ENCODE data around the gene SNAI1. TPM values are rescaled to one million over a fixed set of nuclear protein-coding genes. Genes with fewer than 3 reads are reported as not detected.
"Not testable (repeated sequence)": the region's sequence is repeated elsewhere in the genome, so short reads cannot be mapped to it uniquely, and the experiment has no call there.

The SNAI1 gene
- total RNA-seq, 1 donor from 2014 or later: 1.6 TPM

DNA sequence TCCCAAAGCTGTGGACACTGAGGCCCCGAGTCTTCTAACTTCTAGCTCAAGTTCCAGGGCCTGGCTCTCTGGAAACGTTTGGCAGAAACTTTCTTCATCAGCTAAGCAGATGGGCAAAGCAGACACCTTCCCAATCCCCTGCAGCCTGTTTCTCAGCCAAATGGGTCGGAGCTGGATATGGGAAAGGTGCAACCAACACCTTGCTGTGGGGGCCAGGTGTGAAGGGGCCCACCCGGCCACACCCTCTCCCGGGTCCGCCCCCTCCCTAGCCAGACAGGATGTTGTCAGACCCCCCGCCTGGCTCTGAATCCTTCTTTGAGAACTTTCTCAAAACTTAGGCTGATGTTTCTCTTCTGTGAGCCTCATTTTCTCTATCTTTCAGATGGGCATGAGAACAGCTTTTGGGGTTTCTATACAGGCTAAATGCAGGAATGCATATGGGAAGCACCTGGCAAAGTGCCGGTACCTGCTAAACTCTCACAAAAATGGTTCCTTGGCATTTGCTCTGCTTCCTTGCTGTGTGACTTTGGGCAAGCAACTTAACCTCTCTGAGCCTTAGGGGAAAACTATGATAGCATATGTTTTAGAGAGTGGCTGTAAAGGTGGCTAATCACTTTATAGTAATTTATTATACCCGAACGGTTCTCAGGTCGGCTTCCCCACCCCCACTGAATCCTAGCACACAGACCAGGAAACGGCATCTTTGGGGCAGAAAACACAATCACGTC, 1.8 kb downstream of the SNAI1 start:
- Mint-ChIP-seq H3K27me3 (ENCODE audit: low read depth) (peaks cover 25% of the 10 kb centered on the region), H3K36me3 (ENCODE audit: low read depth) (no peaks in the 10 kb centered on the region), H3K4me1 (ENCODE audit: low read depth) (peaks cover 13% of the 10 kb centered on the region), H3K9me3 (no peaks in the 10 kb centered on the region), H3K4me3 (ENCODE audit: low read depth) (no peak overlapping the region), H3K27ac (no peak overlapping the region)
- DNase-seq (ENCODE audit: low spot score): no peak
- intact Hi-C loops (cut with micrococcal nuclease): no loop called here

DNA sequence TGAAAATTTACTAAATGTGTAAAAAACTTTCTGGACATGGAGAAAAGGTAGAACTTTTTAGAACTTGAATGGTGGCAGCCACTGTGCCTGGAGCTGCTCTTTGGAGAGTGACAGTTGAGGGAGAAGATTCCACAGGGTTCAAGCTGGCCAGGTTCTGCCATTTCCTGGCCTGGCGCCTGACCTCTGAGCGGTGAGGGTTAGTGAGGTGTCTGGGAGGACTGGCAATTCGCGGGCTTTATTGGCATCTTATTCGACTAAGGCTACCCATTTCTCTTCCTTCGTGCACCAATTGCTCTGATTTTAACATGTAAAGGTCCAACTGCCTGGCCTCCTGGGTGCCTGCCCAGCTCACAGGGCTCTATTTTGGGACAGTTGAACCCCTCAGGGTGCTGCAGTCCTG, 2.4 kb downstream of the SNAI1 start:
- intact Hi-C loops (cut with micrococcal nuclease): no loop called here
- DNase-seq (ENCODE audit: low spot score): no peak
- Mint-ChIP-seq H3K36me3 (ENCODE audit: low read depth) (no peaks in the 10 kb centered on the region), H3K4me1 (ENCODE audit: low read depth) (peaks cover 13% of the 10 kb centered on the region), H3K4me3 (ENCODE audit: low read depth) (no peak overlapping the region), H3K27me3 (ENCODE audit: low read depth) (peaks cover 21% of the 10 kb centered on the region), H3K9me3 (no peaks in the 10 kb centered on the region), H3K27ac (no peak overlapping the region)

GRCh38 chr20:49985617-49986016, 2.8 kb downstream of the SNAI1 start:
- no peaks in the 10 kb centered on the region for H3K9me3 Mint-ChIP-seq
- intact Hi-C loops (cut with micrococcal nuclease): no loop called here

GRCh38 chr20:49986049-49986448, 3.3 kb downstream of the SNAI1 start:
- no peak overlapping the region for H3K4me3 Mint-ChIP-seq (ENCODE audit: low read depth)
- H3K27me3 Mint-ChIP-seq (ENCODE audit: low read depth): peaks cover 13% of the 10 kb centered on the region
- intact Hi-C loops (cut with micrococcal nuclease): no loop called here
- H3K4me1 Mint-ChIP-seq (ENCODE audit: low read depth): peaks cover 10% of the 10 kb centered on the region
- no peak overlapping the region for H3K27ac Mint-ChIP-seq
- H3K9me3 Mint-ChIP-seq: no peaks in the 10 kb centered on the region
- H3K36me3 Mint-ChIP-seq (ENCODE audit: low read depth): no peaks in the 10 kb centered on the region
- no peak for DNase-seq (ENCODE audit: low spot score)

More at GRCh38 chr20:49985617-49986016, 2.8 kb downstream of the SNAI1 start:
- Mint-ChIP-seq H3K27ac (no peak overlapping the region), H3K27me3 (ENCODE audit: low read depth) (peaks cover 17% of the 10 kb centered on the region), H3K36me3 (ENCODE audit: low read depth) (no peaks in the 10 kb centered on the region), H3K4me1 (ENCODE audit: low read depth) (peaks cover 10% of the 10 kb centered on the region), H3K4me3 (ENCODE audit: low read depth) (no peak overlapping the region)
- no peak for DNase-seq (ENCODE audit: low spot score)

DNA sequence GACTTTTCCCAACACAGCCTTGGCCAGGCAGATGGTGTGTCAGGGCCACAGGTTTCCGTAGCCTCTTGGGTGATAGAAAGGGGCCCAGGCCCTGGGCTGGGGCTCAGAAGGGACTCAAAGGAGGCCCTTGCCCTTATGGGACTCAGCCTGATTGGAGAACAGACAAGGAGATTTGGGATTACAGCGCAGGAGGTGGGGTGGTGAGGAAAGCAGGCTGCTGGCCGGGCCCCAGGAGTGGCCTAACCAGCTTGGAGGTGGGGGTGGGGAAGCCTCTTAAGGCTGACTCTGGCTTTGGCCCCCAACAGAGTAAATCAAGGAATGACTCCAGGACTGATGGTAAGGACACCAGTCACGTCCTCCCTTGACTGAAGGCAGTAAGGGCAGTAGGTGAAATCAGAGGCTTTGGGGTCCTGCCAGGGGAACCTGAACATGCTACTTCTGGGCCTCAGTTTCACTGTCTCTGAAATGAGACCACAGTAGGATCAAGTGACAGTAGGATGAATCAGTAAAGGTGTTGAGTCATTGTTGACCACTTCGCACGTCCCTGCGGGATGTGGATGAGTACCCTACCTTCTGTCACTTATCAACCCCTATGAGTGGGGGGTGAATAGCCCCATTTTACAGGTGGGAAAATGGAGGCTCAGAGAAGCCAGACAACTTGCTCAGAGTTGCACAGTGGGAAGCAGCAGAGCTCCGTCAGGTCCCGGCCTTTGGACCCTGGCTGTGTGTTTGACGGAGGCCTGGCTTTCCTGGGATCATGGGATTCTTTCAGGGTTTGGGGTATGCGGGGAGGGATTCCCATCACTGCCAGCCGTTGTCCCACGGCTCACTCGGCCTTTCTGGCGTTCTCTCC, 4.5 kb downstream of the SNAI1 start:
- Mint-ChIP-seq H3K36me3 (ENCODE audit: low read depth) (no peaks in the 10 kb centered on the region), H3K4me1 (ENCODE audit: low read depth) (peaks cover 5% of the 10 kb centered on the region)

GRCh38 chr20:49987868-49988690, 5.3 kb downstream of the SNAI1 start:
- intact Hi-C loops (cut with micrococcal nuclease): no loop called here

More for the DNA sequence above, 4.5 kb downstream of the SNAI1 start:
- peaks cover 1% of the 10 kb centered on the region for H3K27me3 Mint-ChIP-seq (ENCODE audit: low read depth)
- no peak for DNase-seq (ENCODE audit: low spot score)
- no peak overlapping the region for H3K4me3 Mint-ChIP-seq (ENCODE audit: low read depth)
- H3K27ac Mint-ChIP-seq: no peak overlapping the region
- intact Hi-C loops (cut with micrococcal nuclease): no loop called here
- no peaks in the 10 kb centered on the region for H3K9me3 Mint-ChIP-seq

GRCh38 chr20:49989234-49990065, 6.7 kb downstream of the SNAI1 start:
- Mint-ChIP-seq H3K4me3 (ENCODE audit: low read depth) (no peak overlapping the region), H3K4me1 (ENCODE audit: low read depth) (peaks cover 1% of the 10 kb centered on the region), H3K27ac (no peak overlapping the region), H3K9me3 (no peaks in the 10 kb centered on the region), H3K27me3 (ENCODE audit: low read depth) (peaks cover 6% of the 10 kb centered on the region), H3K36me3 (ENCODE audit: low read depth) (no peaks in the 10 kb centered on the region)
- intact Hi-C loops (cut with micrococcal nuclease): no loop called here
- no peak for DNase-seq (ENCODE audit: low spot score)

More at GRCh38 chr20:49987868-49988690, 5.3 kb downstream of the SNAI1 start:
- peaks cover under 1% of the 10 kb centered on the region for H3K27me3 Mint-ChIP-seq (ENCODE audit: low read depth)
- no peaks in the 10 kb centered on the region for H3K36me3 Mint-ChIP-seq (ENCODE audit: low read depth)
- no peak for DNase-seq (ENCODE audit: low spot score)
- no peaks in the 10 kb centered on the region for H3K9me3 Mint-ChIP-seq
- no peak overlapping the region for H3K27ac Mint-ChIP-seq
- peaks cover 1% of the 10 kb centered on the region for H3K4me1 Mint-ChIP-seq (ENCODE audit: low read depth)
- no peak overlapping the region for H3K4me3 Mint-ChIP-seq (ENCODE audit: low read depth)

GRCh38 chr20:49990271-49990720, 7.5 kb downstream of the SNAI1 start:
- peaks cover 1% of the 10 kb centered on the region for H3K4me1 Mint-ChIP-seq (ENCODE audit: low read depth)
- DNase-seq (ENCODE audit: low spot score): no peak
- H3K36me3 Mint-ChIP-seq (ENCODE audit: low read depth): no peaks in the 10 kb centered on the region
- no peaks in the 10 kb centered on the region for H3K9me3 Mint-ChIP-seq
- H3K27me3 Mint-ChIP-seq (ENCODE audit: low read depth): peaks cover 6% of the 10 kb centered on the region
- intact Hi-C loops (cut with micrococcal nuclease): no loop called here
- H3K4me3 Mint-ChIP-seq (ENCODE audit: low read depth): no peak overlapping the region
- H3K27ac Mint-ChIP-seq: no peak overlapping the region

GRCh38 chr20:49993301-49993751, 10.5 kb downstream of the SNAI1 start:
- Mint-ChIP-seq H3K4me3 (ENCODE audit: low read depth) (no peak overlapping the region), H3K27ac (no peak overlapping the region), H3K27me3 (ENCODE audit: low read depth) (peaks cover 6% of the 10 kb centered on the region), H3K9me3 (no peaks in the 10 kb centered on the region), H3K4me1 (ENCODE audit: low read depth) (peaks cover 1% of the 10 kb centered on the region), H3K36me3 (ENCODE audit: low read depth) (no peaks in the 10 kb centered on the region)
- intact Hi-C loops (cut with micrococcal nuclease): no loop called here
- no peak for DNase-seq (ENCODE audit: low spot score)

DNA sequence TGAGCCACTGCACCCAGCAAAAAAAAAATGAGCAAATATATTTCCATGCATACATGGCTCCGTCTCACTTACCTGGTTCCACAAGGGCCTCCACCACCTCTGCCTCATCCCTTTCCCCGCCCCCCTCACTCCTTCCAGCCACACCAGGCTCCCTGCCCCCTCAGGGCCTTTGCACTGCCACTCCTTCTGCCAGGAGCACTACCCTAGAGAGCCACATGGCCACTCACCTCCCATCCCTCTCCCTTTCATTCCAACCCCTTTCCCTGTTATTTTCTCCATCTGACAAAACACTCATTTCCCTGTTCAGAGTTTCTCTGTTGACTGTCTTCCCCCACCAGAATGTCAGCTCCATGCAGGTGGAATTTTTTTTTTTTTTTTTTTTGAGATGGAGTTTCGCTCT, 12.8 kb downstream of the SNAI1 start:
- H3K9me3 Mint-ChIP-seq: no peaks in the 10 kb centered on the region
- peaks cover 3% of the 10 kb centered on the region for H3K4me1 Mint-ChIP-seq (ENCODE audit: low read depth)
- H3K36me3 Mint-ChIP-seq (ENCODE audit: low read depth): no peaks in the 10 kb centered on the region
- H3K4me3 Mint-ChIP-seq (ENCODE audit: low read depth): no peak overlapping the region
- peaks cover 6% of the 10 kb centered on the region for H3K27me3 Mint-ChIP-seq (ENCODE audit: low read depth)
- no peak for DNase-seq (ENCODE audit: low spot score)
- H3K27ac Mint-ChIP-seq: no peak overlapping the region
- intact Hi-C loops (cut with micrococcal nuclease): no loop called here

GRCh38 chr20:49998478-49999188, 15.9 kb downstream of the SNAI1 start:
- H3K4me3 Mint-ChIP-seq (ENCODE audit: low read depth); H3K27ac Mint-ChIP-seq; H3K4me1 Mint-ChIP-seq (ENCODE audit: low read depth); DNase-seq (ENCODE audit: low spot score); H3K27me3 Mint-ChIP-seq (ENCODE audit: low read depth); H3K36me3 Mint-ChIP-seq (ENCODE audit: low read depth); H3K9me3 Mint-ChIP-seq; intact Hi-C loops (cut with micrococcal nuclease): not testable (repeated sequence)

Measured in activated T-helper 2 cell treated with anti-CD3 and anti-CD28 coated beads, Interferon-gamma antibody, Interleukin-2, Interleukin-4, amounts not matched to agents 10 μg/mL and 5 μg/mL and 100 μg/mL, durations not matched to agents 14 hours and 24 hours and 36 hours (primary cell).